Measurements from ENCODE around the gene HNRNPUL1.
"Not testable (repeated sequence)": the region's sequence is repeated elsewhere in the genome, so short reads cannot be mapped to it uniquely, and the experiment has no call there.

DNA sequence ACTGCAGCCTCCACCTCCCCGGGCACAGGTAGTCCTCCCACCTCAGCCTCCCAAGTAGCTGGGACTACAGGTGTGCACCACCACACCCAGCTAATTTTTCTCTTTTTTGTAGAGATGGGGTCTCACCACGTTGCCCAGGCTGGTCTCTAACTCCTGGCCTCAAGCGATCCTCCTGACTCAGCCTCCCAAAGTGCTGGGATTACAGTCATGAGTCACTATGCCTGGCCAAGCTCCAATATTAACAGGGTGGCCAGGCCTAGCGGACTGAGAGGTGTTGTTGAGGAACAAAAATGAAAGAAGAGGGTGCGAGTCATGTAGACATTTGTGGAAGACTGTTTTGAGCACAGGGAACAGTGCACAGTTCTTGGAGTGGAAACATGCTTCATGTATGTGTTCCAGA is 34.8 kb upstream of the HNRNPUL1 start:
- TF ChIP-seq, protein P1, sequence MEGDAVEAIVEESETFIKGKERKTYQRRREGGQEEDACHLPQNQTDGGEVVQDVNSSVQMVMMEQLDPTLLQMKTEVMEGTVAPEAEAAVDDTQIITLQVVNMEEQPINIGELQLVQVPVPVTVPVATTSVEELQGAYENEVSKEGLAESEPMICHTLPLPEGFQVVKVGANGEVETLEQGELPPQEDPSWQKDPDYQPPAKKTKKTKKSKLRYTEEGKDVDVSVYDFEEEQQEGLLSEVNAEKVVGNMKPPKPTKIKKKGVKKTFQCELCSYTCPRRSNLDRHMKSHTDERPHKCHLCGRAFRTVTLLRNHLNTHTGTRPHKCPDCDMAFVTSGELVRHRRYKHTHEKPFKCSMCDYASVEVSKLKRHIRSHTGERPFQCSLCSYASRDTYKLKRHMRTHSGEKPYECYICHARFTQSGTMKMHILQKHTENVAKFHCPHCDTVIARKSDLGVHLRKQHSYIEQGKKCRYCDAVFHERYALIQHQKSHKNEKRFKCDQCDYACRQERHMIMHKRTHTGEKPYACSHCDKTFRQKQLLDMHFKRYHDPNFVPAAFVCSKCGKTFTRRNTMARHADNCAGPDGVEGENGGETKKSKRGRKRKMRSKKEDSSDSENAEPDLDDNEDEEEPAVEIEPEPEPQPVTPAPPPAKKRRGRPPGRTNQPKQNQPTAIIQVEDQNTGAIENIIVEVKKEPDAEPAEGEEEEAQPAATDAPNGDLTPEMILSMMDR (IDR thresholded peaks at IDR 0.05; ENCODE audit: low read length) = not testable (repeated sequence)
- not testable (repeated sequence) for TF ChIP-seq EZH2 (IDR thresholded peaks at IDR 0.05; ENCODE audit: borderline replicate concordance, low read length)
